Medulla oblongata (tissue), 1 donor: ENCODE data around the gene GABRB2.

Source experiments
- DNase-seq: peaks from one replicate; pipeline ENCODE4 v3.0.0-alpha.2; 2015; ENCODE audit errors: extremely low spot score

Gene GABRB2

DNA sequence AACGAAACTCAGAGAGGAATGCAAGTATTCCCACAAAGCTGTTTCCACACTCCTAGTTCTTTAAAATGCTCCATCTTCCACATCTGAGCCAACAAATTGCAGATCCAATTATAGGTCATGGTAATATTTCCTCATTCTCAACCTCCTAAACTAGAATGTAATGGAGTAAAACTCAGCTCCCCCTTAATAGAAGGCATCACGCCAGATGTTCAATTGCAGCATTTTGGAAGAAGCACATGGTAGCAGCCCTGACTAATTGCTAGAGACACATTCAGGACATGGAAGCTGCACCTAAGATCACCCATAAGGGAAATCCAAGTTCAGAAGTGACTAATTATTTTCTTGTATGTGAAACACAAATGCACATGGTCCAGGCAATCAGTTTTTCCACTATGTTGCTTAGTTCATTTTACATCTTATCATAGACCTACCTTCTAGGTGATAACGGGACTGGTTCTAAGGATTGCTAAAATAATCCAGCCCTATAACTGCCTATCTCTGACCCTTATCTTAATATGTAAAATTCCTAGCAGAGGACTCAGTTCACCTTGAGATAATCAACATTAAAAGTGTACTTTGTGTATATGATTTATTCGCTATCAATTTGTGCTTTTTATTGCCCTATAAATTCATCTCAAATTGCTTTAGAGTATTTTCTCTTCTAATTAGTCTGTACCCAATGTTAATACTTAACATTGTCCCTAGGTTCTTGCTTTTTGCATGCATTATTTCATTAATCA lies 75.1 kb downstream of the GABRB2 start:
- DNase-seq: no peak

DNA sequence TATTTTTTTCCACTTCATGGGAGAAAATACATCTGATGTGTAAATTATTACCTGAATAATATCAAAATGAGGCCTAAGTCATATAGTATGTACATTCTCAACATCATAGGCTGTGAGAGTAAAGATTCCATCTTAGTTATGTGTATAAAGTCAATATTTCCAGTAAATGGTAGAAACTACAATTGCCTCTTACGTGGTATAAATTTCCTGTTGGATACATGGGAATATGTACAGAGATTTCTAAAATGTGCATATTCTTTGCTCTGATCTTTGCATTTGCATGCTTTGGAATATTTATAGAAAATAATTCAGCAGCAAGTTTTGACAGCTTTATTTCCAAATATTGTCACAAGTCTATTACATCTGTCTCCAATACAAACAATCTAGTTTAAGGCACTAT lies 78.8 kb downstream of the GABRB2 start:
- no peak for DNase-seq

DNA sequence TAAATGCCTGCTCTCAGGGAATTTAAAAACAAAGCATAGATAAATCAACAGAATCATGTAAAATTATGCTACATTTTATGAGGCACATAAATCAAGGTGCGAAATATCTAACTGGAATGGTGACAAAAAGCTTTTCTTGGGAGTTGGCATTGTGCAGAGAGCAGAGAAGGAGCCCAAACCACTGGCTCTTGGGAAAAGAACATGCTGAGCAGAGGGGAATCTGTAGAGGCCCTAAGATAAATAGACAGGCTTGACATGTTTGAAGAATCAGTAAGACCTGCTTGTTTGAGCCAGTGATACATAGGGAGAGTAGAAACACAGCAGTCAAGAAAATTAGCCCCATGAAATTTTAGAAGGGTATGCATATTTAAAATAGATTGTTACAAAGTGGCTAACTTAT lies 85.8 kb downstream of the GABRB2 start:
- no peak for DNase-seq

DNA sequence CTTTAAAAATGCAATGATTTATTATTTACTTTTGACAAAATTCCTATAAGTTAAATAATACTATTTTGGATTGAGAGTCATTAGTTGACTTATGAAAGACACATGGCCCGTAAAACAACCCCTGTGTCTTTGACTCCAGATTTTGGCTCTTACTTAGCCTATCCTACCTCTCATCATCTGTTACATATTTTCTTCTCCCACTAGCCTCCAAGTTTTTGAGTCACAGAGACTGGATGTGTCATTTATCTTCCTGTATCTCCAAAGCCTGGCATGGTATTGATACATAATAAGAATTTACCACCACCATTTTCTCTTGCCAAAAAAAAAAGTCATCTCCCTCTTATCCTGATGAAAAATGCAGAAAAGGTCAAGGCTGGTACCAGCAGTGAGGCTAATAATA lies 99.9 kb downstream of the GABRB2 start:
- no peak for DNase-seq

DNA sequence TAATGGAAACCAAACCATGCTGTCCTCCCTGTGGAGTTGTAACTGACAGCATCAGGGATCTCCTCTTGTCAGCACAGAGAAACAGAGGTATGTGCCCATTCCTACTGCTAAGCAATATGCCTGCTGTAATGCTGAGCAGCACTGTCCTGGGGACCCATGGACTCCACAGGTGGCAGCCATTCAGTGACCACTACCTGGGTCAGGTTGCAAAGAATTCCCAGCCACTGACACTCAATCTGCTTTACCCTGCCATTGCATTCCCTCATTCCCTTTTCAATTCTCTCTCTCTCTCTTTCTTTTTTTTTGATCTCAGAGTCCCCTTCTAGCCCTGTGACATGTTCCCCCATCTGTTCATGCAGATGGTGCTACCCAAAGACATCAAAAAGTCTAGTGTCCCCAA lies 104.1 kb downstream of the GABRB2 start:
- no peak for DNase-seq

DNA sequence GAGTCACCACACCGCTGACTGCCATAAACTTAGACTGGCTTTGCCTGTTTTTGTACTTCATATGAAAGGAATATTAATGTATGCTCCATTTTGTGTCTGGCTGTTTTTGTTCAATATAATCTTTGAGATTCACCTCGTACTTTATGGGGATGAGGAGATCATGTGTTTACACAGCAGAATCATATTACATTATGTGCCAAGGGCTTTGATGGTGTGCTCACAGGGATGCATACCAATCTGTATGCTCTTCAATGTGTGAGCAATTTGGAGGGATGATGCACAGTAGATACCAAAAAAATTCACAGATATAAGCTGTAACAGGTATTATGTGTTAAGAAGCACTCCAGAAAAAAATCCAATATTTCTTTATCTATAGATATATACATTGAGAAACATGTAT lies 113.7 kb downstream of the GABRB2 start:
- no peak for DNase-seq

DNA sequence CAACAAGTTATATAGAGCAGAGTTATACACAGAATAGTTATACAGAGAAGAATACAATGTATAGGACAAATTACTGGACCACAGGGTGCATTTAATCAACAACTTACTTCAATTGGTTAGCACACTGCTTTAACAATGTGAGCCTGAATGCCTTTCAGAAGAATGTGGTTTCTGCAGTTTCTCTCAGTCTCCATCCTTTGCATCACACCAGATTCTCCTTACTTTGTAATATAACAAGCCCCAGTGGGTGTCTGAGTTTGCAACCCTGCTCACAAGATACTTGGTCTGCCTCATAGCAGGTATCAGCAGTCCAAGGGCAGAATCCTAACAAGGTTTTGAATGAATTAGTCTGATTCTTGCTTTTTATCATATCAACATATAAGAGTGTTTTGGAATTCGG lies 114.6 kb downstream of the GABRB2 start:
- no peak for DNase-seq

DNA sequence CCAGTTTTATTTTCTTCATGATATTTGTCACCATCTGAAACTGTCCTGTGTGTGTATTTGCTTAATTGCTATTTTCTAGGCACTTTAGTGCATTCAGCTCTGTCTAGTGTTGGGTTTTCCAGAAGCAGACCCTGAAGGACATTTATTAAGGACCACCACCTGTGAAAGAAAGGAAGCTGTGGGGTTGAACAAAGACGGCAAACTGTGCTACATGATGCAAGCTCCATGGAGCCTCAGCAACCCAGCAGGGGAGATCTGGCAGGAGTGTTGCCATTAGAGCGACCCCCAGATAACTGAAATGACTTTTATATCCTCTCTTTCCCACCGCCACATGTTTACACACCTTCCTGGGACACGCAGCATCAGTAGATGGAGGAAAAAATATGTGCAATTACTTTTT lies 125.5 kb downstream of the GABRB2 start:
- no peak for DNase-seq

DNA sequence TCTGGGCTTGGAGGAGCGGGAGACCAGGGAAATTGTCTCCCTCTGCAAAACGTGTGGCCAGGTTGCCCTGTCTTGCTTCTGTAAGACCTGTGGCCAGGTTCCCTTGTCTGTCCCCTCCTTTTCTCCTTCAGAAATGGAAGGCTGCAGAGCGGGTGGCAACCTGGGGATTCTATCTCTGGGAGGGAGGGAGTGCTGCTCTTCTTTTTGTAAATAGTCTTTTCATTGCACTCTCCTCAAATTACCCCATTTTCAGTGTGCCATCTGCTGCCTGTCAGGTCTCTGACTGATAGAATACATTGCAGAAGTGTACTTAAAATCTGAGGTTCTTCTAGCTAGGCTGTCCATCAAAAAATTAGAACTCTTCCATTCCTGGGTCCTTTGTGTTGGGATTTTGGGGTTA lies 126.0 kb downstream of the GABRB2 start:
- DNase-seq: no peak

DNA sequence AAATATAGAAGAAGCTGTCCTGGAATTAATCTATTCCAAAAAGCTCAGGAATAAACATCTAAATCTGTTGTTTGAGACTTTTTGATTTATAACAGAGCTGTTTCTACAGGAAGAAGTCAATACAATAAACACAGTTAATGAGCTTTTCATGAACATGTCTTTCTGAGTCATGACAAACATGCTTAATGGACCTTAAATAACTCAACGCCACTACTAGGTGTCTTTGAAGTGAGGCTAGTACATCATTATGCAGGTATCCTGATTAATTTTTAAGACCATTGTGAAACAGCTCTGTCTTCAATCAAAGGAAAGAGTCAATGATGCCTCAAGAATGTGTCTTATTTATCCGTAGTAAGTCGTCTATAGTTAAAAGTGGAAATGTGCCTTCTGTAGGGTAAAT lies 131.6 kb downstream of the GABRB2 start:
- no peak for DNase-seq

DNA sequence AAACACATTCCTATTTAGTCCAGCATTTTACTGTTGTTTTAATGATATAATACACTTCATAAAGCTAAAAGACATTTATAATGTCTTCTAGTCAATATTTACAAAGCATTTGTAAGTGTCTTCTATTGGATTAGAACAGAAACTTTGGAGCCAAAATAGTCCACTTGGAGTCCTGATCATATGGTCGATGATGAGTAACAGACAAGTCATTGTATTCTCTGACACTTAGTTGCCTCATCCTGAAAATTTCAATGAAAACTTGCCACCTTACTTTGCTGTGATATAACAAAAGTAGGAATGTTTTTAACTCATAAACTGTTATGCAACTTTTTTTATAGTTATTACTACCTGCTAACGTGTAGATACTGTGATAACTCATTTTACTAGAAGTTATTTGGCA lies 132.5 kb downstream of the GABRB2 start:
- no peak for DNase-seq

DNA sequence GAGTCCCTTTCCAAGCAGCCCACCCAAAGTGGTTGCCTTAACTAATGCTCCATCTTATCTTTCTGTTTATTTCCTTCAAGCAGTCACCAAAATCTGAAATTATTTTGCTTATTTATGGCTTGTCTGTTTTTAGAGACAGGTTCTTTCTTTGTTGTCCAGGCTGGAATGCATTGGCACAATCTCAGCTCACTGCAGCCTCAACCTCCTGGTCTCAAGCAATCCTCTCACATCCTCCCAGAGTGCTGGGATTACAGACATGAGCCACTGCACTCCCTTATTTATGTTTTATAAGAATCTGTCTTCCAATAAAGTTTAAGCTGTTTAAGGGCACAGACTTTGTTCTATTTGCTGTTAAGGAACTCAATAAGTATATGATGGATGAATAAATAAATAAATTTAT lies 133.7 kb downstream of the GABRB2 start:
- no peak for DNase-seq

DNA sequence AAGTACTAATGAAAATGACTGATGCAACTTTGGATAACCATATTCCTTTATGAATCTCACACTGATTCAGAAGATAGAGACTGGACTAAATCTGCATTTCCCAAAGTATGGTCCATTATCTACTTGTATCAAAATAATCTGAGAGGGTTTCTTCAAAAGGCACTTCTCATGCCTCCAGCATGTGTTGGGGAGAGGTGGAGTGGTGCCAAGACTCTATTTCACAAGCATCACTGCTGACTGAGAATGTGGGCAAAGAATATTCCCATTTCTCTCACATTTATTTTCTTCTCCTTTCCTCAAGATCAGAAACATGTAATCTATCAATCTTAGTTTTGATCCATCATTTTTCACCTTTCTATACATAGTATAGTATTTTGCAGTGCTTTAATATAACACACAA lies 135.4 kb downstream of the GABRB2 start:
- peak; percentile 4 for DNase-seq

DNA sequence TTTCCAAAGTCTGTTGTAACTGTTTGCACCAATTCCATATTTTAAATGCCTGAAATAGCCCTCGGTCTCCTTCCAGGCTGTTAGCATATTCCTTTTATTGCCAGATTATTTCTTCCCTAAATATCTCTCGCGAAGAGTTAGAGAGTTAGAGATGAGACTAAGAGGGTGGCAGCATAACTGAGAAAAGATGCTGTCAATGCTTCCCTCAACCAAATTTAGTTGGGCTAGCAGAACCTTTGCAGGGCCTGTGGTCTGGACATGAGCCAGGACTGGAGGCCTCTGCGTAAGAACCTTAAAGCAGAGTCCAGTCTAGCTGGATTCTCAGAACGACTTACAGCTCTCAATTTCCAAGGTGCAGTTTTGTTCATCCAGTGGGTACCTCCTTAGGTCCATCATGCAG lies 135.9 kb downstream of the GABRB2 start:
- DNase-seq: no peak

DNA sequence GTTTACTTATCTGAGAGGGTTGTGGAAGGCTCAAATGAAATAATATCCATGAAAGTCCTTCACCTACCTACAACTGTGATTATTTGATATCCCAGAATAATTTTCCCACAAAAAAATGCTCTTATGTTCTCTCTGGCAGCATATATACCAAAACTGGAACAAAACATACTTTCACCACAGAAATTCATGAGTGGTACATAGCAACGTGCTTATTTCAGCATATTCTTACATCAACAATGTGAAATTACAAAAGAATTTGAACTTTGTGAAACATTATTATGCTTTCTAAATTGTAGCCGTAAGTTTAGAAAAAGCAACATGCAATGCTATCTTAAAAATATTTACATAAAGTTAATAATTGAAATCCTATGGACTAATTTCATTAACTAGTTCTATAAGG lies 137.1 kb downstream of the GABRB2 start:
- DNase-seq: no peak

DNA sequence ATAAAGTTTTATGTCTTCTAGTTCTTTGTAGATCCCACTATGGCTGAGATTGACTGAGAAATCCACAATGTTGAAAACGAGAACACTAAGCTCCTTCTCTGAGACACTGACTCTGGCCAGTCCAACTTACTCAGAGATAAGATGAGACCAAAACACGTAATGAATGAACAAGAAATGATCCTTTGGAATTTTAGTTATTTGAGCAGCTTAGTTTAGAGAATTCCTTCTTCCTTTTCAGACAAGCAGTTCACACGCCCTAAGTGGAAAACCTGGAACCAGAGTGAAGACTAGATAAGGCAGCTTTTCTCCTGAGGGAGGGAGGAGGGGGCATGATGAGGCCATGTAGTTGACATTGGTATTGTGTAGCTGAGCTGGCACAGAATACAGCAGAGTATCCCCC lies 139.6 kb downstream of the GABRB2 start:
- DNase-seq: no peak

DNA sequence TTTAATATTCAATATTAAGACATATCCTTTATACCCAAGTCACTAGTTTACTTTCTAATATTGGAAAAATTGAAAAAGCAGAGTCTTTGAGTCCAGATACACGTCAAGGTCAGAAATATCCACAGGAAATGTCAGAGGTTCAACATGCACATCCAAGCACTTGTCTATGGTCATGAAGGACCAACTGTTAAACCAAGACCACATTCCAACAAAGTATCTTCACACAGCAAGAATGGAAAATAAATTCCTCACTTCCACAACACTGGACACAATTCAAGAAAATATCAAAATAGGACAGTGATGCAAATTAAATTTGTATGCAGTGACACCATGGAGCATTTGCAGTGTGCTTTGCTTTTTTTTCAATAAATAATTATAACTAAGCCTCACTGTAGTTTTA lies 142.5 kb downstream of the GABRB2 start:
- DNase-seq: no peak

DNA sequence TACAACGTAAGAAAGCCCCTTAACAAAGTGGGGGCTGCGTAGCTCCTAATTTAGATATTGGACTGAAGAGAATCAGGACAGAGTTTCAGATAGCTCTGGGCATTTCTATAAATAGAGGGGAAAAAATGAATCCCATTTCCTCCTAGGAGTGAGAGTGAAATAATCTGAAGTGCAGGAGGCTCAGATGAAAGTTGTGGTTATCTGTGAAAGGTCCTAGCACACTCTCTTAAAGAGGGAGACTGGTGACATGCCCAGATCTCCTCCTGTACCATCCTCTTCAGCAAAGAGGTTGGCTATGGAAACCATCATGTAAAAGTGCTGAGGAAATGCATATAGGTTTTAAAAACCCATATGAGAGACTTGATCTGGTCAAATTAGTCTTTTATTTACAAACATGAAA lies 143.4 kb downstream of the GABRB2 start:
- DNase-seq: no peak

DNA sequence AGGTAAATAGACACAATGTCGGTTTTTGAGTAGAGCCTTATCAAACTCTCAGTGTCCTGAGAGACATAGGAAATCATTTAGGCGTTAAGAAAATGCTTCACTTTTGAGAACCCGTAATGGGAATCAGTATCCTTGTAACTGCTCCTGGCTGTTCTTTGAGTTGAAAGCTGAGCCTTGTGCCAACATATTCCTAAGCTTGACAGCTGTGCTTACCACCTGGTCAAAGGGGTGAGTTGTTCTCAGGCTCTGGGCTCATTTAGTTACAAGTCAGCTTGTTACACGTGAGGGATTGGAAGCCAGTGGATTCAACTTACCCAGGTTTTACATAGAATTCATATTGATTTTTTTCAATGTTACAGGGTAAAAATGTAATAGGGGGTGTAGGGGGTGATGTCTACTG lies 145.9 kb downstream of the GABRB2 start:
- DNase-seq: no peak

DNA sequence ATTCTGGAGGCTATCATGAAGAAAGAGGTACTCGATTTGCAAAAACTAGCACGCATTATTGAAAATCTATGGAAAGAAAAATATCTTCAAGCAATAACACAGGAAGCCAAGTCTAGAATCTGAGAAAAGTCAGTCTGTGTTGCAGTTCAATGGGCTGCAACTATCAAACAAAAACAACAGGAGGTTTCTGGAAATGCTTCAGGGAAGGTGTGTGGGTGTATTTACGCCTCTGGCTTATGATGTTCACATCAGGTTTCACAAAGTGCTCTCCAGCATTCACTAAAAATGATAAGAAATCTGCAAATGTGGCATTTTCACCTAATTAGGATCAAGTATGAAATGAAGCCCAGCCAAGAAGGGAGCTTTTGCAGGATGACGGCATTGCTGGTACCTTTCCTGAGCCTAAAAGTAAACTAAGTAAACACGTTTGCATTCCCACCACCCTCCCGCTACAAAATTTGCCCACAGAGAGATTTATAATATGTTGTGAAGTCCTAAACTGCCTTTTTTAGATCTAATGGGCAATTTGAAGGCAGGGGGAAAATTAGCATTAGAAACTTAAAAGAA lies 146.4 kb downstream of the GABRB2 start:
- DNase-seq: no peak

DNA sequence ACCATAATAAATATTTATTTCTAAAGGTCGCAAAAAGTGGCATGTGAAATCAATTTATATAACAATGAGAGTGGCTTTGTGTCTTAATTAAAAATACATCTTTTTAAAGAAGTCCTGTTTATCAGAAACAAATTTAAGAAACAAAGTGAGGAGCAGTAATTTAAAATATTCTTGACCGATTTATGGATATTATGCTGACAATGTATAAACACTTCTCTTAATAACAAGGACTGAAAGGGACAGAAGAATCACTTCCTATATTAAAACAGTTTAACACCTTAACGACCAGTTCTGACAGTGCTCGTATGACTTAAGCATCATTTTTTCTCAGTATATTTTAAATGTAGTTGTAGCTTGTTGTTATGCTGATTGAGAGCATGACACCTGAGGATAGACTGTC lies 149.1 kb downstream of the GABRB2 start:
- no peak for DNase-seq

DNA sequence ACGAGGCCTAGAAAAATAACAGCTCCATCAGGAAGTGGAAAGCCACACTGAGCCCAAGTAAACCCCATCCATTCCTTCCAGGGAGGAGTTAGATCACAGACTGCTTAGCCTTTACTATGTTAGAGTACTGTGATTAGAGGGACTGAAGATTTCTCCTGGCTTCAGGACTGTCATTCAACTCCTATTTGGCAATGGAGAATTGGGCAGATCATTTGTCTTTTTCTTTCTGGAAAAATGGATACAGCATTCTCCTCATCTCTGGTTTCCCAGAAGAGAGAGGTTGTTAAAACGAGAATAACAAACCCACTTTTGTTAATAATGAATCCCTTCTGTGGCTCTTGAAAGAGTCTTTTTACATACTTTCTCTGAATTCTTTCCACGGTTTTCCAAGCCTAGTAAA lies 150.4 kb downstream of the GABRB2 start:
- no peak for DNase-seq

DNA sequence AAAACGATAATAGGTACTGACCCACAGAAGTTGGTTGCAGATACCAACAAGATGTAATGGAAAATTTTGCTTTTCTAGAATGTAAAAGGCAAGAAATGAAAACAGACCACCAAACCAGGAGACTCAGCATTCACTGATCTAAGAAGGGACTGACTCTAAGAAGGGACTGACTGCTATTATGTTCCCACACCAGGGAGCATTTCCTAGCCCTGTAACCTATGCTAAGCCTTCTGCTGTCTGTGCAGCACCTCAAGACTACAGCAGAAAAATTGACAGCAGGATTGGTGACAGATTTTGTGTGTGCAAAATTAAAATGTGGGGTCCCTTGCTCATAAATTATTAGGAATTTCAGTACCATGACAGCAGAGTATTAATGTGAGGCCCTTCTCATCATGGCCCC lies 154.8 kb downstream of the GABRB2 start:
- DNase-seq: no peak

DNA sequence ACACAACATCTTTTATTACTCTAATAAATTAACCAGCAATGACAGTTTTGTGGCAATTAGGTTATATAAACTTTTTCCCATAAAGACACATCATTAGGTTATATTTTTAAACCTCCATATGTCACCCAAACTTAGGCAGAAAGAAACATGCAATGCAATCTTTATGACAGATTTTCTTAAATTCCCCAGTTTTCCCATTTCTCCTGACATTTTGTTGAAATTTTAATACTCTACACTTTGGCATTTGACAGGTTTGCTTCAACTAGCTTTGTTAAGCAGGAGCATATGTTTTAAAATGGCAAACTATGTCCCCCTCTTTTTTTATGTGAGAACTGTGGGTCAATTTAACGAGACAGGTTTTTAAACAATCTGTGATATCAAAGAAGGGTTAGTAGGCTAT lies 155.5 kb downstream of the GABRB2 start:
- no peak for DNase-seq
